ENCODE data around the gene SEC14L2.

SEC14L2 gene
- 6.8 to 47.6 (median 11.2) reads per million in 3 donors for total RNA-seq

GRCh38 chr22:30396871-30397655 is at the start of gene SEC14L2:
Gene SEC14L2 (plus strand): TSS chr22:30397018. CDS start chr22:30397117, 99 bp downstream.
- Histone ChIP-seq H3K4me3 (ENCODE audit: insufficient read depth, low read depth, low read length, poor library complexity, severe bottlenecking) (peak within 1 kb of the TSS; percentile 60), H3K27me3 (replicated peaks; ENCODE audit: control insufficient read depth, insufficient read depth, low read length, poor library complexity, severe bottlenecking) (no peaks in the 10 kb centered on the region), H3K36me3 (ENCODE audit: control insufficient read depth, insufficient read depth, low read length) (no peaks in the 10 kb centered on the region), H3K27ac (ENCODE audit: insufficient read depth, low read length, poor library complexity, severe bottlenecking) (no peak within 1 kb of the TSS), H3K9me3 (ENCODE audit: control insufficient read depth, low read length) (no peaks in the 10 kb centered on the region), H3K4me1 (ENCODE audit: control insufficient read depth, insufficient read depth, low read length, poor library complexity, severe bottlenecking) (peaks cover 15% of the 10 kb centered on the region)
- DNase-seq: peak; percentile 33 to 47 (median 37)

GRCh38 chr22:30347255-30347892 is 49.4 kb upstream of the SEC14L2 start:
- Histone ChIP-seq H3K4me3 (ENCODE audit: insufficient read depth, low read depth, low read length, poor library complexity, severe bottlenecking) (no peak overlapping the region), H3K36me3 (ENCODE audit: control insufficient read depth, insufficient read depth, low read length) (peaks cover 93% of the 10 kb centered on the region), H3K27ac (ENCODE audit: insufficient read depth, low read length, poor library complexity, severe bottlenecking) (no peak overlapping the region), H3K4me1 (ENCODE audit: control insufficient read depth, insufficient read depth, low read length, poor library complexity, severe bottlenecking) (peaks cover 8% of the 10 kb centered on the region), H3K27me3 (replicated peaks; ENCODE audit: control insufficient read depth, insufficient read depth, low read length, poor library complexity, severe bottlenecking) (no peaks in the 10 kb centered on the region), H3K9me3 (ENCODE audit: control insufficient read depth, low read length) (no peaks in the 10 kb centered on the region)
- DNase-seq: no peak

GRCh38 chr22:30348404-30348803 is 48.4 kb upstream of the SEC14L2 start:
- Histone ChIP-seq H3K9me3 (ENCODE audit: control insufficient read depth, low read length) (no peaks in the 10 kb centered on the region), H3K27ac (ENCODE audit: insufficient read depth, low read length, poor library complexity, severe bottlenecking) (peak overlapping the region; percentile 13), H3K4me3 (ENCODE audit: insufficient read depth, low read depth, low read length, poor library complexity, severe bottlenecking) (no peak overlapping the region), H3K36me3 (ENCODE audit: control insufficient read depth, insufficient read depth, low read length) (peaks cover 91% of the 10 kb centered on the region), H3K4me1 (ENCODE audit: control insufficient read depth, insufficient read depth, low read length, poor library complexity, severe bottlenecking) (peaks cover 8% of the 10 kb centered on the region), H3K27me3 (replicated peaks; ENCODE audit: control insufficient read depth, insufficient read depth, low read length, poor library complexity, severe bottlenecking) (no peaks in the 10 kb centered on the region)
- DNase-seq: no peak

- Histone ChIP-seq H3K9me3 (ENCODE audit: control insufficient read depth, low read length) (no peaks in the 10 kb centered on the region), H3K27ac (ENCODE audit: insufficient read depth, low read length, poor library complexity, severe bottlenecking) (no peak overlapping the region), H3K4me1 (ENCODE audit: control insufficient read depth, insufficient read depth, low read length, poor library complexity, severe bottlenecking) (peaks cover 8% of the 10 kb centered on the region), H3K27me3 (replicated peaks; ENCODE audit: control insufficient read depth, insufficient read depth, low read length, poor library complexity, severe bottlenecking) (no peaks in the 10 kb centered on the region), H3K4me3 (ENCODE audit: insufficient read depth, low read depth, low read length, poor library complexity, severe bottlenecking) (no peak overlapping the region), H3K36me3 (ENCODE audit: control insufficient read depth, insufficient read depth, low read length) (peaks cover 91% of the 10 kb centered on the region)
- no peak for DNase-seq
Measured at GRCh38 chr22:30348809-30349208, 48.0 kb upstream of the SEC14L2 start.

- no peak for DNase-seq
- H3K36me3 ChIP-seq (ENCODE audit: control insufficient read depth, insufficient read depth, low read length): peaks cover 67% of the 10 kb centered on the region
- no peaks in the 10 kb centered on the region for H3K9me3 ChIP-seq (ENCODE audit: control insufficient read depth, low read length)
- no peaks in the 10 kb centered on the region for H3K27me3 ChIP-seq (replicated peaks; ENCODE audit: control insufficient read depth, insufficient read depth, low read length, poor library complexity, severe bottlenecking)
- H3K4me1 ChIP-seq (ENCODE audit: control insufficient read depth, insufficient read depth, low read length, poor library complexity, severe bottlenecking): peaks cover 26% of the 10 kb centered on the region
- H3K27ac ChIP-seq (ENCODE audit: insufficient read depth, low read length, poor library complexity, severe bottlenecking): no peak overlapping the region
- H3K4me3 ChIP-seq (ENCODE audit: insufficient read depth, low read depth, low read length, poor library complexity, severe bottlenecking): no peak overlapping the region
Measured at GRCh38 chr22:30351226-30351625, 45.6 kb upstream of the SEC14L2 start.

- H3K27ac ChIP-seq (ENCODE audit: insufficient read depth, low read length, poor library complexity, severe bottlenecking): no peak overlapping the region
- H3K36me3 ChIP-seq (ENCODE audit: control insufficient read depth, insufficient read depth, low read length): peaks cover 37% of the 10 kb centered on the region
- peaks cover 21% of the 10 kb centered on the region for H3K4me1 ChIP-seq (ENCODE audit: control insufficient read depth, insufficient read depth, low read length, poor library complexity, severe bottlenecking)
- no peak overlapping the region for H3K4me3 ChIP-seq (ENCODE audit: insufficient read depth, low read depth, low read length, poor library complexity, severe bottlenecking)
- no peak for DNase-seq
- no peaks in the 10 kb centered on the region for H3K9me3 ChIP-seq (ENCODE audit: control insufficient read depth, low read length)
- H3K27me3 ChIP-seq (replicated peaks; ENCODE audit: control insufficient read depth, insufficient read depth, low read length, poor library complexity, severe bottlenecking): no peaks in the 10 kb centered on the region
Measured at GRCh38 chr22:30354644-30355043, 42.2 kb upstream of the SEC14L2 start.

- Histone ChIP-seq H3K9me3 (ENCODE audit: control insufficient read depth, low read length) (no peaks in the 10 kb centered on the region), H3K36me3 (ENCODE audit: control insufficient read depth, insufficient read depth, low read length) (peaks cover 19% of the 10 kb centered on the region), H3K4me3 (ENCODE audit: insufficient read depth, low read depth, low read length, poor library complexity, severe bottlenecking) (peak within 1 kb of the TSS; percentile 88), H3K27me3 (replicated peaks; ENCODE audit: control insufficient read depth, insufficient read depth, low read length, poor library complexity, severe bottlenecking) (no peaks in the 10 kb centered on the region), H3K4me1 (ENCODE audit: control insufficient read depth, insufficient read depth, low read length, poor library complexity, severe bottlenecking) (peaks cover 18% of the 10 kb centered on the region), H3K27ac (ENCODE audit: insufficient read depth, low read length, poor library complexity, severe bottlenecking) (peak within 1 kb of the TSS; percentile 96)
- DNase-seq: peak; percentile 72 to 80 (median 73)
Measured at GRCh38 chr22:30356449-30357235, 40.2 kb upstream of the SEC14L2 start, which contains the start of the genes CCDC157 and SF3A1. Gene CCDC157 (plus strand): TSS chr22:30357007. CDS start chr22:30366001, 8,994 bp downstream. Gene SF3A1 (minus strand): TSS chr22:30356894. CDS start chr22:30356792, 102 bp downstream.

GRCh38 chr22:30357236-30357570 is 39.6 kb upstream of the SEC14L2 start:
- H3K27ac ChIP-seq (ENCODE audit: insufficient read depth, low read length, poor library complexity, severe bottlenecking): peak overlapping the region; percentile 96
- H3K4me1 ChIP-seq (ENCODE audit: control insufficient read depth, insufficient read depth, low read length, poor library complexity, severe bottlenecking): peaks cover 18% of the 10 kb centered on the region
- H3K36me3 ChIP-seq (ENCODE audit: control insufficient read depth, insufficient read depth, low read length): peaks cover 14% of the 10 kb centered on the region
- no peak for DNase-seq
- H3K4me3 ChIP-seq (ENCODE audit: insufficient read depth, low read depth, low read length, poor library complexity, severe bottlenecking): peak overlapping the region; percentile 88
- H3K9me3 ChIP-seq (ENCODE audit: control insufficient read depth, low read length): no peaks in the 10 kb centered on the region
- no peaks in the 10 kb centered on the region for H3K27me3 ChIP-seq (replicated peaks; ENCODE audit: control insufficient read depth, insufficient read depth, low read length, poor library complexity, severe bottlenecking)

GRCh38 chr22:30357650-30358215 is 39.1 kb upstream of the SEC14L2 start:
- Histone ChIP-seq H3K36me3 (ENCODE audit: control insufficient read depth, insufficient read depth, low read length) (peaks cover 8% of the 10 kb centered on the region), H3K4me1 (ENCODE audit: control insufficient read depth, insufficient read depth, low read length, poor library complexity, severe bottlenecking) (peaks cover 18% of the 10 kb centered on the region), H3K9me3 (ENCODE audit: control insufficient read depth, low read length) (no peaks in the 10 kb centered on the region), H3K27me3 (replicated peaks; ENCODE audit: control insufficient read depth, insufficient read depth, low read length, poor library complexity, severe bottlenecking) (no peaks in the 10 kb centered on the region), H3K4me3 (ENCODE audit: insufficient read depth, low read depth, low read length, poor library complexity, severe bottlenecking) (no peak overlapping the region), H3K27ac (ENCODE audit: insufficient read depth, low read length, poor library complexity, severe bottlenecking) (no peak overlapping the region)
- no peak for DNase-seq

Measured in effector memory CD4-positive, alpha-beta T cell (primary cell).